ENCODE results near the gene PHF23.

PHF23 gene

GRCh38 chr17:7239091-7240027 is at the start of gene PHF23:
Gene PHF23, minus strand, starts transcription at chr17:7239457. Its CDS starts 178 bp downstream, at chr17:7239279.
- peak; percentile 90 for DNase-seq

DNA sequence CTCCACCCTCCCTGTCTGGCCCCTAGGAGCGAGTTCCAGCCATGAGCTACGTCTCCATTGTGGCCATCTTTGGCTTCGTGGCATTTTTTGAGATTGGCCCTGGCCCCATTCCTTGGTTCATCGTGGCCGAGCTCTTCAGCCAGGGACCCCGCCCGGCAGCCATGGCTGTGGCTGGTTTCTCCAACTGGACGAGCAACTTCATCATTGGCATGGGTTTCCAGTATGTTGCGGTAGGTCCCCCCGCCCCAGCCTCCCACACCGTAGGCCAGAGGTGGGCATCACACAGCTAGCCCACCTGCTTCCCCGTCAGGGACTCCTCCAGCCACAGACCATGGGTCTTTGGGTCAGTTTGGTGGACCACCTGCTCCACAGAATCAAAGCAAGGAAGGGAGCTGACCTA is 46.4 kb upstream of the PHF23 start:
- no peak for DNase-seq

- DNase-seq: no peak
These were observed 45.7 kb upstream of the PHF23 start for GRCh38 chr17:7284911-7285310.

GRCh38 chr17:7283471-7284216 is 44.4 kb upstream of the PHF23 start:
- DNase-seq: no peak

DNA sequence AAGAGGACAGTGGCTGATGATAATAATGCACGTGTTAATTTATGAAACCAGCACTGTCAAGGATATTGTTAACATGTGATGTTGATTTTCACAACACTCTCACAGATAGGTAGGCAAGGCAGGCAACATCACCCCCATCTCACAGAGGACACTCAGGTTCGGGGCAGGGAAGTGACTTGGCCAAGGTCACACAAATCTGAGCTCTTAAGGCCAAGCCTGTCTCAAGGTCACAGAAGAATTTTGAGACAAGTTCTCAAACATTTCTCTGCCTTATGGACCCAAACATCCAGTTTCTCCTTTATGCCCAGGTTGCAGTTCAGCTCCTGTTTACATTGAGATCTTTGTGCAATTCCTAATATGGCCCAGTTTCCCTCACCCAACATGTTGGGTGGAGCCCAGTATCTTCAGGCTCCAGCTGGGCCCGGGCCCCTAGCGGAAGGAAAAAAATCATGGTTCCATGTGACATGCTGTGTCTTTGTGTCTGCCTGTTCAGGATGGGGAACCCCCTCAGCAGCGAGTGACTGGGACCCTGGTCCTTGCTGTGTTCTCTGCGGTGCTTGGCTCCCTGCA is 43.6 kb upstream of the PHF23 start:
- no peak for DNase-seq

- no peak for DNase-seq
These were observed 42.9 kb upstream of the PHF23 start for GRCh38 chr17:7281953-7282751.

- DNase-seq: peak; percentile 25
These were observed 42.1 kb upstream of the PHF23 start, which contains the start of gene SLC2A4 for GRCh38 chr17:7281074-7281952. Gene SLC2A4, plus strand, starts transcription at chr17:7281718. Its CDS starts 217 bp downstream, at chr17:7281935.

- peak; percentile 54 for DNase-seq
These were observed 41.3 kb upstream of the PHF23 start for GRCh38 chr17:7280519-7281073.

DNA sequence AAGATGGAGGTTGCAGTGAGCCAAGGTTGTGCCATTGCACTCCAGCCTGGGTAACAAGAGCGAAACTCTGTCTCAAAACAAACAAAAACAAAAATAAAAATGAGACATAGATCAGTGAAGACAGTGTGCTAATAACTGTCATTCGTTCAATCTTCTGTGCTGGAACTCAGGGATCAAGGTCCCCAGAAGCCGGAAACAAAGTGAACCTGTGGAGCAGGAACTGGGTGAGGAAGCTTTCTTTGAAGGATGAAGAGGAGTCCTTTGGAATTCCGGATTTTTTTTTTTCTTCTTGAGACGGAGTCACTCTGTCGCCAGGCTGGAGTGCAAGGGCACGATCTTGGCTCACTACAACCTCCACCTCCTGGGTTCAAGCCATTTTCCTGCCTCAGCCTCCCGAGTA is 40.2 kb upstream of the PHF23 start:
- DNase-seq: no peak

DNA sequence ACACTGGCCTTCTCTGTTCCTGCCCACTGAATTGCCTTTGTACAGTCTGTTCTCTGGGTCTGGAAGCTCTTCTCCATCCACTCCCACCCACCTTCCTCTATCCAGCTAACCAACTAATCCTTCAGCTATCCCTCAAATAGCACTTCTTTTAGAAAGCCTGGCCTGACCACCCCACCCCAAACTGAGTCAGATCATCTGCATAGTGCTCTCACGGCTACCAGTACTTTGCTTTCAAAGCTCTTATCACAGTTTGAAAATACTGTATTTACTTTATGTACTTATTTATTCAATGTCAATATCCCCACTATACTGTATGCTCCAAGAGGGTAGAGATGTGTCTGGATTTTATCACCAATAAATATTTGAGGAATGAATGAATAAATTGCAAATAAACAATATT is 27.5 kb upstream of the PHF23 start:
- no peak for DNase-seq

DNA sequence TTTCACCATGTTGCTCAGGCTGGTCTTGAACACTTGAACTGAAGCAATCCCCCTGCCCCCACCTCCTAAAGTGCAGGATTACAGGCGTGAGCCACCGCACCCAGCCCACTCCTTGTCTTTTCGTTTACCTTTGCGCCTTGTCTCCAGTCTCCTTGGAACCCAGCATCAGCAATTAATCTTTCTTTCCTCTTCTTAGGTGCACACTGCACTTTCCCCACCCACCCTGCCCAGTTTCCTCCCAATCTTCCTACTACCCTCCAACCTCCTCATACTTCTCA is 24.5 kb upstream of the PHF23 start:
- DNase-seq: no peak

DNA sequence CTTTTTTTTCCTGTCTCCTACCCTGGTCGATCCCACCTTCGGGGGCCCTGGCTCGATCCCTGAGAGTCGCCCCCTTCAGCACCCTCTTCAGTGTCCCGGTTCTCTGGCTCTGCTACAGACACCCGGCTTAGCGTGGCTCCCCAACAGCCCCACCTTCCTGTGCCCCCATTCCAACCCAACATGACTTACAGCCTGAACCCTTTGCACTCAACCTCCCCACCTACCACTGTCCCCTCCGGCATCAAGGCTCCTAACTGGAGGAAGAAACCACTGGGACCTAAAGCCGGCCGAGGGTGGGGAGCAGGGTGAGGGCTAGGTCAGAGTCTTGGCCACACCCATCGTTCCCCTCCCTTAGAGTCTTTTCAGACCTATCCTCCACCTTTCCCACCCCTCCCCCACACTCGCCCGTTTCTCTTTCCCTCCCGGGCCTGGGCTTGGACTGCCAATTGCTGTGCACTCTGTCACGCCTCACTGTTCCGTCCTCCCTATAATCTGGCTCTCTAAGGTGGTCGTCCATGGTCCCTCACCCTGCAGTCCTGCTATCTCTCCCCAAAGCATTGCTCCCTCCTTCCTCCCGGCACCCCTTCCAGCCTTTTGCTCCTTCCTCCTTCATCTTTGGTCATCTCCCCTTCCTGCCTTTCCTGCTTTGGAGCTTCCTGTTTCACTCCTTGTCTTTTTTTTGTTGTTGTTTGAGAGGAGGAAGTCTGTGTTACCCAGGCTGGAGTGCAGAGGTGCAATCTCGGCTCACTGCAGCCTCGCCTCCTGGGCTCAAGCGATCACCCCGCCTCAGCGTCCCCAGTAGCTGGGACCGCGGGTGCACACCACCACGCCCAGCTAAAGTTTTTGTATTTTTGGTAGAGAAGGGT is 23.9 kb upstream of the PHF23 start:
- DNase-seq: no peak

DNA sequence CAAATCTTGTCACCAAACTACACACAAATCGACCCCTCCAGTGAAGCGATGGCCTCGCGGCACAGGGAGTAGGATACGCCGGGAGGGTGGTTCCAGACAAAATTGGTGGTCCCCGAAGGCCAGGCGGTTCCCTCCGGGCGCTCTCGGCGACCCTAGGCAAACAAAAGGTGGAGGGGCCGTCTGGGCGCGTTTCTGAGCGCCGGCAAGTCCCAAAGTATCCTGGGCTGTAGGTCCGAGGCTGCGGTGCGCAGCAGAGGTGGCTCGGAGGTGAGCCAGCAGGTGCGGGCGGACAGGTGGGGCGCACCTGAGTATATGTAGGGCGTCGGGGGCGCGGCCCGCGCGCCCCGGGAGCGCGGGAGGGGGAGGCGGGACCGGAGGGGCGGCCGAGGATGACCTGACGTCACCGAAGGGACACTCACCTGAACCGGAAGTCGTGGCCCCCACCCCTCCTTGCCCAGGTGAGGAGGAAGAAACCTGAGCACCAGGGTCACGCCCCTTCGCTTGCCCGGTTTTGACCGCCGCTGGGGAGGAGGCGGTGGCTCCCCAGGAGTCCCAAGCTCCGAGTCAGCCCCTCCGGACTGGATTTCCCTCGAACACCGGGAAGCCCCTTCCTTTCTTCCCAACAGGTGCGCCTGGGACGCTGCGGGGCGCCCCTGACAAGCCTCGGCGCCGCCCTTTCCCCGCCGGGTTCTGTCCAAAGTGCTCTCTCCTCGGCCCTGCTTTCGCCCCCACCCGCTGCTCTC is 23.1 kb upstream of the PHF23 start, which contains the start of gene CLDN7:
Gene CLDN7 (minus strand): TSS at position 287 of the 743 bp plus-strand sequence. CDS start 435 bp downstream, outside the sequence.
- DNase-seq: peak; percentile 31

DNA sequence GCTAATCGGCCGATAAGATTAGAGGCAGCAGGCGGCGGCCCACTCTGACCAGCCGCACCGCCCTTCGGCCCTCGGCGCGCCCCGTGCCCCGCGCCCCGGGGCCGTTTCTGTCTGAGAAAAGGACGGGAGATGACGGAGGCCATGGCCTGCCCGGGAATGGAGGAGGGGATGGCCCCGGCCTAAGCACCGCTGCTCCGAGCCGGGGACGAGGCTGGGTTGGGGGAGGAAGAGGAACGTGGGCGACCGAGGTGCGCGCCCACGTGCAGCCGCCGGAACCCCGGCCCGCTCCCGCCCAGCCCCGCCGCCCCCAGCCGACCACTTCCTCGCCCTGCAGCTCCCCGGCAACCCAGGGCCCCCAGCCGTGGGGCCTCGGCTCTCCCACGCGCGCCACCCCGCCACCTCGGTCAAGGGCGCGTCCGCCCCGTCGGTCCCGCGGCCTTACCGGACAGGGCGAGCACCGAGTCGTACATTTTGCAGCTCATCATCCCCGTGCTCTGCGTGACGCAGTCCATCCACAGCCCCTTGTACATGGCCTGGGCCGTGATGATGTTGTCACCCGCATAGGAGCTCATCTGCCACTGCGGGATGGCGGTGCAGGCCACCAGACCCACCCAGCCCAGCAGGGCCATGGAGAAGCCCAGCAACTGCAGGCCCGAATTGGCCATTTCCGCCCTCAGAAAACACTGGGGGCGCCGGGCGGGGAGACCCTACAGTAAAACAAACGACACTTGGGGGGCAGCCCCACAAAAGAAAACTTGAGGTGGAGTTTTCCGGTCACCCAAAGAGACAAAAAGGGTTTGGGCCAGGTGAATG is 22.3 kb upstream of the PHF23 start:
- DNase-seq: no peak

GRCh38 chr17:7260651-7261378 is 21.6 kb upstream of the PHF23 start:
- DNase-seq: no peak

- DNase-seq: no peak
These were observed 20.9 kb upstream of the PHF23 start for GRCh38 chr17:7260151-7260550.

DNA sequence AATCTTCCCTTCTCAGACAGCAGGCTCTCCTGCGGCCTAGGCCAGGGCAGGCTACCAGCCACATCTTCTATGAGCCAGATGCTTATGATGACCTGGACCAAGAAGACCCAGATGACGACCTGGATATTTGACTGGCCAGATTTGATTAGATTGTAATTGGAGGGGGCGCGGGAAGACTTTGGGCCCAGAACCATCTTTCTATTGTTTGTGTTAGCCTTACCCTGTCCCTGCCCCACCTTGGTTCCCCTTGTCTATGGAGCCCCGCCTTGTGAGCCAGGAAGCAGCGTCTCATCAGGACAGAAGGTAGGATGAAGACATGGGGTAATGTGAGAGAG is 20.3 kb upstream of the PHF23 start:
- no peak for DNase-seq

Data from NCI-H2029 treated with DMSO at 0.1 percent for 48 hours (cell line).